Ishikawa (cell line): Measurements from ENCODE around the gene SOX6.

Experiments
- EGR1 ChIP-seq: IDR thresholded peaks from 2 replicates; pipeline ENCODE4 v1.6.1; 2012
- EP300 ChIP-seq: IDR thresholded peaks from 2 replicates; pipeline ENCODE4 v1.6.1; 2012; ENCODE audit warnings: borderline replicate concordance
- RAD21 ChIP-seq: IDR thresholded peaks from 2 replicates; pipeline ENCODE4 v1.6.1; 2012; ENCODE audit warnings: low read depth
- TF ChIP-seq, protein P1 (sequence below): IDR thresholded peaks from 2 replicates; pipeline ENCODE4 v1.6.1; 2012
- TF ChIP-seq, protein P2 (sequence below): IDR thresholded peaks from 2 replicates; pipeline ENCODE4 v1.6.1; 2012

- TF ChIP-seq, protein P1, sequence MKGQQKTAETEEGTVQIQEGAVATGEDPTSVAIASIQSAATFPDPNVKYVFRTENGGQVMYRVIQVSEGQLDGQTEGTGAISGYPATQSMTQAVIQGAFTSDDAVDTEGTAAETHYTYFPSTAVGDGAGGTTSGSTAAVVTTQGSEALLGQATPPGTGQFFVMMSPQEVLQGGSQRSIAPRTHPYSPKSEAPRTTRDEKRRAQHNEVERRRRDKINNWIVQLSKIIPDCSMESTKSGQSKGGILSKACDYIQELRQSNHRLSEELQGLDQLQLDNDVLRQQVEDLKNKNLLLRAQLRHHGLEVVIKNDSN = no peak
- TF ChIP-seq EGR1 (no peak), RAD21 (no peak), EP300 (no peak)
- TF ChIP-seq, protein P2, sequence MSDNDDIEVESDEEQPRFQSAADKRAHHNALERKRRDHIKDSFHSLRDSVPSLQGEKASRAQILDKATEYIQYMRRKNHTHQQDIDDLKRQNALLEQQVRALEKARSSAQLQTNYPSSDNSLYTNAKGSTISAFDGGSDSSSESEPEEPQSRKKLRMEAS = no peak
Observed at GRCh38 chr11:16287630-16288280, 68.6 kb downstream of the SOX6 start.
